CD4-positive, CD25-positive, alpha-beta regulatory T cell (primary cell): Measurements from ENCODE around the gene MISP. TPM values are rescaled to one million over a fixed set of nuclear protein-coding genes. Genes with fewer than 3 reads are reported as not detected.

Experiments used
- ATAC-seq, 2 donors: fragments of 150-1000 bp; cut with Tn5 transposase; one replicate each; pipeline ENCODE4 v1.10.0; 2021; ENCODE audit warnings: low read depth in 2 of 2, moderate number of reproducible peaks in 2 of 2, moderate library complexity in 1 of 2
- DNase-seq, 3 donors: peaks; one replicate each; pipeline versions ENCODE4 v3.0.0 to v3.0.0-alpha.2; 2012 to 2022; ENCODE audit warnings: mixed read lengths in 1 of 3
- H3K27ac ChIP-seq: one replicate; pipeline ENCODE4 v1.7.0; 2013; ENCODE audit warnings: mild to moderate bottlenecking, low read length; ENCODE audit not compliant: insufficient read depth, poor library complexity, severe bottlenecking
- H3K27me3 ChIP-seq: one replicate; pipeline ENCODE4 v1.7.0; 2013; ENCODE audit warnings: low read length; ENCODE audit not compliant: control insufficient read depth, insufficient read depth
- H3K36me3 ChIP-seq: one replicate; pipeline ENCODE4 v1.7.0; 2013; ENCODE audit warnings: mild to moderate bottlenecking, low read length, moderate library complexity; ENCODE audit not compliant: control insufficient read depth, insufficient read depth
- H3K4me1 ChIP-seq: 2 replicates; pipeline ENCODE4 v1.7.0; 2013; ENCODE audit warnings: mild to moderate bottlenecking, low read length; ENCODE audit not compliant: insufficient read depth, control insufficient read depth, poor library complexity, severe bottlenecking
- H3K4me3 ChIP-seq: one replicate; pipeline ENCODE4 v1.7.0; 2013; ENCODE audit warnings: low read depth, mild to moderate bottlenecking, low read length, moderate library complexity
- H3K9me3 ChIP-seq, 2 experiments: 1 replicate in 1 of 2; 2 replicates in 1 of 2; pipeline ENCODE4 v1.7.0; 2013; ENCODE audit warnings: low read length in 2 of 2, mild to moderate bottlenecking in 1 of 2, moderate library complexity in 1 of 2; ENCODE audit not compliant: control insufficient read depth in 2 of 2
- H3K27ac Mint-ChIP-seq, 3 donors: one replicate each; pipeline ENCODE4 v1.8.0; 2020 to 2022; ENCODE audit warnings: mild to moderate bottlenecking in 3 of 3, mixed read lengths in 3 of 3, moderate library complexity in 2 of 3
- H3K27me3 Mint-ChIP-seq: one replicate; pipeline ENCODE4 v1.8.0; 2022; ENCODE audit warnings: mild to moderate bottlenecking, mixed read lengths
- H3K36me3 Mint-ChIP-seq: one replicate; pipeline ENCODE4 v1.8.0; 2020; ENCODE audit warnings: mixed read lengths
- H3K4me1 Mint-ChIP-seq, 4 donors: one replicate each; pipeline ENCODE4 v1.8.0; 2020 to 2022; ENCODE audit warnings: mixed read lengths in 4 of 4, mild to moderate bottlenecking in 1 of 4
- H3K4me3 Mint-ChIP-seq, 4 donors: one replicate each; pipeline ENCODE4 v1.8.0; 2020 to 2022; ENCODE audit warnings: mild to moderate bottlenecking in 4 of 4, mixed read lengths in 4 of 4, moderate library complexity in 3 of 4
- H3K9me3 Mint-ChIP-seq, 7 donors: one replicate each; pipeline ENCODE4 v1.8.0; 2020 to 2022; ENCODE audit warnings: mixed read lengths in 7 of 7, mild to moderate bottlenecking in 3 of 7, moderate library complexity in 2 of 7
- polyA plus RNA-seq, 4 donors: library from polyadenylated mRNA; unstranded; fragments of 300-500 nt; fragmentation: Illumina TruSeq; gene quantifications; one replicate each; pipeline ENCODE4 v1.2.3, GENCODE V29; 2021
- total RNA-seq: library from RNA; stranded (reverse); gene quantifications from one replicate; pipeline ENCODE4 v1.2.3, GENCODE V29; 2022

The MISP gene
- total and polyA plus RNA-seq, 5 donors from 2014 or later, result not detected

DNA sequence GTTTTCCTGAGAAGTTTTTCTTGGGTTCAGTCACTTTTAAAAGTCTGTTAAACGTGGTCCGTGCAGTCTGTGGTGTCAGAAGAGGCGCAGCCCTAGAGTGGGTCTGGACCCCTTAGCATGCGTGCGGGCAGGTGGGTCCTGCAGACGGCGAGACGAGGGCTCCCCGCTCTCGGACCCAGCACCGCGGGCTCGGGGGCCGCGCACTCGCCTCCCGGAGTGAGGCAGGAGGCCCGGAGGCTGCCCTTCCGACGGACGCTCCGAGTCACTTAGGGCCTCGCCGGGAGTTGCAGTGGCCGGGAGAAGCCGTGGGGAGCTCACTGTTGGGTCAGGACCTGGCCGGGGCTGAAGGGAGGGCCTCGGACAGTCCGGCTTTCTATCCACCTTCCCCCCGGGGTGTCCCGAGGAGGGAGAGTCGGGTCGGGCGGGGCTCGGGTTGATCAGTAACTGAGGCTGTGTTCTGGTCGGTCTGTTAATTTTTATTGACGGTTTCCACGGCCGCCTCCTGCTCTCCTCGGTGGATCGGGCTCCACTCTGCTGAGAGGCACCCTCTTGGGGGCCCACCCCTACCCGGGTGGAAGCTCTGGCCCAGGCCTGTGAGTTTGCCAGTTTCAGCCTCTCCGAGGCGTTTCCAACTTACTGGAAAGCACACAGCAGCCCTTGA lies 47.6 kb downstream of the MISP start:
- Histone ChIP-seq H3K36me3 (peaks cover 8% of the 10 kb centered on the region), H3K9me3 (no peaks in the 10 kb centered on the region), H3K27ac (peak overlapping the region; percentile 80), H3K27me3 (no peaks in the 10 kb centered on the region), H3K4me3 (peak overlapping the region; percentile 79), H3K4me1 (peaks cover 59% of the 10 kb centered on the region)
- DNase-seq (peak in 1 of 3 donors; percentile 35), ATAC-seq (no peak)
- H3K4me1 Mint-ChIP-seq, result peaks cover 0 to 52% (median 22%) of the 10 kb centered on the region in 4 donors
- H3K27me3 Mint-ChIP-seq, result peaks cover 4% of the 10 kb centered on the region
- peak overlapping the region; percentile 82 to 93 (median 90) for H3K4me3 Mint-ChIP-seq
- H3K9me3 Mint-ChIP-seq, result peaks cover 0 to 1% (median 0%) of the 10 kb centered on the region in 7 donors
- H3K36me3 Mint-ChIP-seq, result peaks cover 16% of the 10 kb centered on the region
- H3K27ac Mint-ChIP-seq, result peak overlapping the region; percentile 85 to 96 (median 88)

DNA sequence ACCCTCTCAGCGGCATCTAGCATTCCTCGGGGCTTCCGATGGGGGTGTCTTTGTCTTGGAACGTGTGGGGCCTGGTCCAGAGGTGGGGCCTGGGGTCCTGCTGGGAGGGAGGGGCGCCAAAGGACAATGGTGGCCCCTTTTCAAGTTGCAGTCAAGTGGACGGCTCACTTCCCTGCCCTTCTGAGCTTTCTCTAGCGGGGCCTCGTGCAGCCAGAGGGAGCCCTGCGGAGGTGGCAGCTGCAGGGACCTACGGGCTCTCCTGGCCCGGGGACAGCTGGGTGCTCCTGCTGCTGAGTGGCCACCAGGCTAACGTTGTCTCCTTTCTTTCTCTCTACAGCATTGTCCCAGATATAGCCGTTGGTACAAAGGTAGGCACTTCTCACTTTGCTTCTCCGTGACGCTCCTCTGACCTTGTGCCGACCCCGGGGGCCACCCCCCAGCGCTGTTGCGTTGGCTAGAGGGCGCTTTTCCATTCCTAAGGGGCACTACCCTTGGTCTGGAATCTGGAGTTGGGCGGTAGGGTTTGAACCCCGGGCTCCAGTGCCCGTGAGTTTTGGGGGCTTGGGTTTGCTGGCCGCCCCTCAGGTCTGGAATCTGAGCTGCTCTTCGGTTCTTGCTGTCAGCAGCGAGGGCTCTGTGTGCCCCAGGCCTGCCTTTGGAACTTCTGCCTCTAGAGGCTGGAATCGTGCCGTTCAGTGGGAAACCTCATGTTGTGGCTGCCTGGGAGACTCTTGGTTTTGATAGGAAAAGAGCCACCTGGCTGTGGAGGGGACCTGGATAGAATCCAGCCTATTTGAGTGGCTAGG lies 48.4 kb downstream of the MISP start:
- Mint-ChIP-seq H3K36me3 (peaks cover 16% of the 10 kb centered on the region), H3K9me3 (peaks cover 0 to 2% (median 0%) of the 10 kb centered on the region in 7 donors), H3K27me3 (peaks cover 4% of the 10 kb centered on the region), H3K4me1 (peaks cover 0 to 58% (median 22%) of the 10 kb centered on the region in 4 donors), H3K4me3 (peak overlapping the region; percentile 82 to 93 (median 90)), H3K27ac (peak overlapping the region; percentile 85 to 96 (median 88))
- DNase-seq, result peak in 1 of 3 donors; percentile 28
- Histone ChIP-seq H3K27ac (peak overlapping the region; percentile 80), H3K27me3 (no peaks in the 10 kb centered on the region), H3K4me3 (peak overlapping the region; percentile 79), H3K4me1 (peaks cover 61% of the 10 kb centered on the region), H3K36me3 (peaks cover 16% of the 10 kb centered on the region), H3K9me3 (no peaks in the 10 kb centered on the region)
- ATAC-seq, result no peak

DNA sequence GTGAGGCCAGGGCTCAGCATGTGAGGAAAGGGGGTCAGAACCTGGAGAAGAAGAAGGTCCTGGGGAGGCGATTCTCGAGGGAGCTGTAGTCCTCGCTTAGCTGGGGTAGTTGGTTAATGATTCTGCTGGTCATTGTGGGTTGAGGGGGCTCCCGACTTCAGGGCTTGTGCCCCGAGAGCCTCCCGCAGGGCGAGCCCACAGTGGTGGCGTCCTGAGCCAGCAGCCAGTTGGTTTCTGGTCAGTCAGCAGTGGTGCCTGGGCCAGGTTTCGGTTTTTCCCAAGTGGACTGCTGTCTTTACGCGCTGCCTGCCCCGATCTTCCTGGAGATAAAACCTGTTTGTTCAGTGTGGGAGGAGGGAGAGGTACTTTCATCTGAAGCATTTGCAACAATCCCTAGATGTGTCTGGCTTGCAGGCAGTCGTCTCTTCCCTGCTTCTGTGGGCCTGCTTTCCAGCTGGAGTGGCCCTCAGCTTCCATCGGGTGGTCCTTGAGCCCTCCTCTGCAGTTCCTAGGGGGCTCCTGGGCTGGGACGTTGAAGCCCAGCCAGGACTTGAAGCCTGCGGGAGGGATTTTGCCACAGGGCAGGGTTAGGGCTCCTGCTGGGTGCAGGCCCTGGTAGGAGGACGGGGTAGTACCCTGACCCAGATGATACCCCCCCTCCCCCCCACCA lies 49.6 kb downstream of the MISP start:
- H3K27ac ChIP-seq, result peak overlapping the region; percentile 80
- peaks cover 16% of the 10 kb centered on the region for H3K36me3 Mint-ChIP-seq
- H3K4me3 ChIP-seq, result peak overlapping the region; percentile 26
- no peaks in the 10 kb centered on the region for H3K27me3 ChIP-seq
- peaks cover 4% of the 10 kb centered on the region for H3K27me3 Mint-ChIP-seq
- H3K36me3 ChIP-seq, result peaks cover 27% of the 10 kb centered on the region
- peaks cover 0 to 58% (median 22%) of the 10 kb centered on the region in 4 donors for H3K4me1 Mint-ChIP-seq
- H3K4me1 ChIP-seq, result peaks cover 61% of the 10 kb centered on the region
- ATAC-seq (no peak), DNase-seq (no peak)
- H3K9me3 ChIP-seq, result no peaks in the 10 kb centered on the region
- peak overlapping the region; percentile 66 to 96 (median 88) for H3K27ac Mint-ChIP-seq
- peak overlapping the region; percentile 82 to 93 (median 90) for H3K4me3 Mint-ChIP-seq
- H3K9me3 Mint-ChIP-seq, result peaks cover 0 to 2% (median 0%) of the 10 kb centered on the region in 7 donors

DNA sequence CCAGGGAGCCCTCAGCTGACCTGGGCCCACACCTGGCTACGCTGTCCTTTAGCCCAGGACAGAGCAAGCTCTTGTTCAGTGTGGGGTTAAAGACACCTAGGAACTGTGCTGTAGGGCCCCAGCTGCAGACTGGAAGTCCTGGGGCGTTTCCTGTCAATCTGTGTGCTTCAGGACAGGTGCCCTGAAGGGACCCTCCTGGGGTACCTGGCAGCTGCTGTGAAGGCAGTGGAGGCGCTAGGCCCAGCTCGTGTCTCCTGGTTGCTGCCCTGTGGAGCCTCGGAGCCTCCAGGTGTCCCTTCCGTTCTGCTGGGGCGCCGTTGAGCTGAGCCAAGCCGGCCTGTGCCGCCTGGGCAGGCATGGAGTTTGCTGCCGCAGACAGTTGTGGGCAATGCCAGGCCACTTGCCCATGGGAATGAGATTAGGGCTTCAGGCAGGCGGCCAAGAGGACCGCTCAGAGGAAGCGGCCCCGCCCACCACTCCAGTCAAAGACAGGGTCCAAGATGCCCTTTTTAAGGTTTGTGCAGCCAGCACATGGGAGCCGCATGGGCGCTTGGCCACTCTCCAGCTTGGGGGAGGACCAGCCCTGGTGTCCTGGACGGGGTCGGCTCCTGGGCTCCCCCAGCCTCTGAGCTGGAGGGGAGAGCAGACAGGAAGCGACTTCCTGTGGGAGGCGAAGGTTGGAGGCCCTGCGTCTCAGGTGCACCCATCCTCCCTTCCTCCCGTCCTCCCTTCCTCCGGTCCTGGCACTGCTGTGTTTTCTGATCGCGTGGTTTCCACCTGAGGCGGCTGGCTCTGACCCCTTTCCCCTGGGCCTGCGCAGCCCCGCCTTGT lies 50.3 kb downstream of the MISP start:
- DNase-seq (peak in 1 of 3 donors; percentile 56), ATAC-seq (no peak)
- H3K27me3 Mint-ChIP-seq, result peaks cover 4% of the 10 kb centered on the region
- peaks cover 0 to 58% (median 22%) of the 10 kb centered on the region in 4 donors for H3K4me1 Mint-ChIP-seq
- peak overlapping the region; percentile 19 for H3K4me3 ChIP-seq
- peaks cover 30% of the 10 kb centered on the region for H3K36me3 ChIP-seq
- no peaks in the 10 kb centered on the region for H3K27me3 ChIP-seq
- peaks cover 60% of the 10 kb centered on the region for H3K4me1 ChIP-seq
- peaks cover 0 to 2% (median 0%) of the 10 kb centered on the region in 7 donors for H3K9me3 Mint-ChIP-seq
- H3K36me3 Mint-ChIP-seq, result peaks cover 16% of the 10 kb centered on the region
- peak overlapping the region; percentile 67 to 82 (median 78) for H3K4me3 Mint-ChIP-seq
- no peaks in the 10 kb centered on the region for H3K9me3 ChIP-seq
- peak overlapping the region; percentile 60 to 65 (median 64) for H3K27ac Mint-ChIP-seq
- H3K27ac ChIP-seq, result peak overlapping the region; percentile 80

DNA sequence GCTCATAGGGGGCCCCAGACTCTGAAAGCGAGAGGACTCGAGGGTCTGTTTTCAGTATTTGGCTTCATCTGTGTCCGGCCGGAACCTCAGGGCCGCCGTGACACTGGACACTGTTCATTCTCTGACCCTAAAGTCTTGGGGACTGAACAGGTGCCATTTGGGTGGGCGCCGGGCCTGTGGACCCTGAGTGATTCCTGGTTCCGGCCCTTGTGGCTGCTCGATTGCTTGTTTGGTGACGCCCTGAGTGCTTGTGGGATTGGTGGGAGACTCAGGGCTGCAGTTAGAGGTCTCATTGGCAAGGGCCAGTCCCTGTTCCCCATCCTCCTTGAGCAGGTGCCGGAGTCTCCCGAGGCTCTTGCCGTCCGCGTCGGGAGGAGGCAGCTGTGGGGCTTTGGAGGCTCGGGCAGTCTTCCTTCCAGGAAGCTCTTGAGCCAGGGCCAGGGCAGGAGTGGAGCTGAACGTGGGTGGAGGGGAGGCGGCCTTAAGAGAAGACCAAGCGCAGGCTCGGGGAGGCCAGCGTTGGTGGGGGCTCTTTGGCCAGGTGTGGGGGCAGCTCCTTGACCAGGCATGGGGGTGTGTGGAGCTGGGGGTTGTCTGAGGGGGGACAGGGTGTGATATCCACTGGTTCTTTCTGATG lies 51.1 kb downstream of the MISP start:
- peaks cover 0 to 2% (median 0%) of the 10 kb centered on the region in 7 donors for H3K9me3 Mint-ChIP-seq
- H3K4me1 Mint-ChIP-seq, result peaks cover 0 to 54% (median 18%) of the 10 kb centered on the region in 4 donors
- H3K36me3 Mint-ChIP-seq, result peaks cover 16% of the 10 kb centered on the region
- Histone ChIP-seq H3K4me1 (peaks cover 55% of the 10 kb centered on the region), H3K36me3 (peaks cover 36% of the 10 kb centered on the region), H3K4me3 (no peak overlapping the region), H3K9me3 (no peaks in the 10 kb centered on the region), H3K27me3 (no peaks in the 10 kb centered on the region), H3K27ac (peak overlapping the region; percentile 80)
- H3K4me3 Mint-ChIP-seq, result peak overlapping the region; percentile 61 to 82 (median 72)
- peak overlapping the region in 1 of 3 donors; percentile 60 for H3K27ac Mint-ChIP-seq
- H3K27me3 Mint-ChIP-seq, result peaks cover under 1% of the 10 kb centered on the region
- DNase-seq (no peak), ATAC-seq (no peak)

DNA sequence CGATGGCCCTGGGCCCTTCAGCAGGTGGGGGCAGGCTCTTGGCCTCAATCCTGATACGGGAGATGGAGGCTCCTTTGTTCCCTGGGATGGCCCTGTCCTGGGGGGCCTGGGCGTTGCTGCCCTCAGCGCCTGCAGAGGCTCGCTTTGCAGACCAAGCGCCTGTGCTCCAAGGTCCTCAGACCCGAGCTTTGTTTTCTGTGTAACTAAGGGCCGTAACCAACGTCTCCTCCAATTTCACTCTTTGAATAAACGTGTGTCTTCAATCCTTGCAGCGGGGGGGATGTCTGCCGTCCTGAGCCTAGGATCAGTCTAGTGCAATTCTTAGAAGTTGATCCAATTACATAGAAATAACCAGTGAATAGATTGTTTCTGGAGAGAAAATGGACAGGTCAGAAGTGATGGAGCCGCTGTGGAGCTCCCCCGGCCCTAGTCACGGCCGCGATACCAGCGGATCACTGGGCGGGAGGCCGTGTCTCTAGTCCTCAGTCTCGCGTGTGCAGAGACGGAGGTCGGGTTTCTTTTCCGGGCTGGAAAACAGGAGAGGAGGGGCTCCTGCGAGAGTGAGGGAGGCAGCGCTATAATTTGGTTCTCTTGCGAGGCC lies 51.7 kb downstream of the MISP start:
- Mint-ChIP-seq H3K36me3 (peaks cover 22% of the 10 kb centered on the region), H3K27ac (no peak overlapping the region), H3K4me3 (peak overlapping the region in 3 of 4 donors; percentile 39 to 82 (median 78)), H3K4me1 (peaks cover 0 to 60% (median 21%) of the 10 kb centered on the region in 4 donors), H3K9me3 (peaks cover 0 to 2% (median 0%) of the 10 kb centered on the region in 7 donors), H3K27me3 (no peaks in the 10 kb centered on the region)
- DNase-seq (no peak), ATAC-seq (no peak)
- no peaks in the 10 kb centered on the region for H3K27me3 ChIP-seq
- H3K4me1 ChIP-seq, result peaks cover 55% of the 10 kb centered on the region
- H3K36me3 ChIP-seq, result peaks cover 42% of the 10 kb centered on the region
- no peak overlapping the region for H3K27ac ChIP-seq
- no peaks in the 10 kb centered on the region for H3K9me3 ChIP-seq
- H3K4me3 ChIP-seq, result no peak overlapping the region
